ENCODE data around the gene E2F4. TPM values are rescaled to one million over a fixed set of nuclear protein-coding genes. Genes with fewer than 3 reads are reported as not detected.

E2F4 gene
- total and polyA plus RNA-seq, 2 of the 13 experiments (the other 11 are each of a cell fraction or from before 2014, with no cell fraction given) = 84.8 to 91.2 TPM

DNA sequence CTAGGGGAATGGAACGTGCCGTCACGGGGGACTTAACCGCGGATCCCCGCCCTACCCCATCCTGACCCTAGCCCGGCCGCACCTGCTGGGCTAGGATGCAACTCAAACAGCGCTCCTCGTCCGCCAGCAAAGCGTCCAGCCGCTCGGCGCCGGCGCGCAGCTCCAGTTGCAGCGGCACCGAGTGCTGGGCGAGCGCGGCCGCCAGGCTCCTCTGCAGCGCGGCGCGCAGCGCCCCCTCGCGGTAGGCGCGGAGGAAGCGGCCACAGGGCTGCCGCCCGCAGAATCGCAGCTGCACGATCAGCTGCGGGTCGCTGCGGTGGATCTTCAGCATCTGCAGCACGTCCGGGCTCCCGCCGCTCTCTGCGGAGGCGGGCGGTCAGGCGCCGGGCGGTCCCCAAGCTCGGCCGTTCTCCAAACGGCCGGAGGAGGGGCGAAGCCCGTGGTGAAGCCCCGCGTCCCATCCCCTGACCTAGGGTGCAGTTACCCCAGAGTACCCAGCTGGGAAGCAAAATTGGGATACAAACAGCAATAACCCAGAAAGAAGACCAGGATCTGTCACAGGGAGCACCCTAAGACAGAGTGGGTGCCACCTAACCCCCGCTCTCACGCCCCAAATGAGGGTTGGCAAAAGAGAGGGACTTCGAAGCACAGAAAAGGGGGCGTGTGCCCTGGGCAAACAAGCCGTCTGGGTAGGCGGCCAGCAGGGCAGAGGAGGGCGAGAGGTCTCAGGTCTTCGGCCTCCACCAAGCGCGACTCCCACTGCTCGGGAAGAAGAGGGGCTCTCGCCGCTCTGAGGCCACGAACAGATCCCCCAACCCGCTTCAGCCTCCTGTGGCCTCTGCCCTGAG is 36.4 kb upstream of the E2F4 start (continued):
- TF ChIP-seq, protein P1, sequence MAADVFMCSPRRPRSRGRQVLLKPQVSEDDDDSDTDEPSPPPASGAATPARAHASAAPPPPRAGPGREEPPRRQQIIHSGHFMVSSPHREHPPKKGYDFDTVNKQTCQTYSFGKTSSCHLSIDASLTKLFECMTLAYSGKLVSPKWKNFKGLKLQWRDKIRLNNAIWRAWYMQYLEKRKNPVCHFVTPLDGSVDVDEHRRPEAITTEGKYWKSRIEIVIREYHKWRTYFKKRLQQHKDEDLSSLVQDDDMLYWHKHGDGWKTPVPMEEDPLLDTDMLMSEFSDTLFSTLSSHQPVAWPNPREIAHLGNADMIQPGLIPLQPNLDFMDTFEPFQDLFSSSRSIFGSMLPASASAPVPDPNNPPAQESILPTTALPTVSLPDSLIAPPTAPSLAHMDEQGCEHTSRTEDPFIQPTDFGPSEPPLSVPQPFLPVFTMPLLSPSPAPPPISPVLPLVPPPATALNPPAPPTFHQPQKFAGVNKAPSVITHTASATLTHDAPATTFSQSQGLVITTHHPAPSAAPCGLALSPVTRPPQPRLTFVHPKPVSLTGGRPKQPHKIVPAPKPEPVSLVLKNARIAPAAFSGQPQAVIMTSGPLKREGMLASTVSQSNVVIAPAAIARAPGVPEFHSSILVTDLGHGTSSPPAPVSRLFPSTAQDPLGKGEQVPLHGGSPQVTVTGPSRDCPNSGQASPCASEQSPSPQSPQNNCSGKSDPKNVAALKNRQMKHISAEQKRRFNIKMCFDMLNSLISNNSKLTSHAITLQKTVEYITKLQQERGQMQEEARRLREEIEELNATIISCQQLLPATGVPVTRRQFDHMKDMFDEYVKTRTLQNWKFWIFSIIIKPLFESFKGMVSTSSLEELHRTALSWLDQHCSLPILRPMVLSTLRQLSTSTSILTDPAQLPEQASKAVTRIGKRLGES (CRISPR knock-in tag; IDR thresholded peaks at IDR 0.05; ENCODE audit: borderline replicate concordance) = no peak
- TF ChIP-seq, protein P2, sequence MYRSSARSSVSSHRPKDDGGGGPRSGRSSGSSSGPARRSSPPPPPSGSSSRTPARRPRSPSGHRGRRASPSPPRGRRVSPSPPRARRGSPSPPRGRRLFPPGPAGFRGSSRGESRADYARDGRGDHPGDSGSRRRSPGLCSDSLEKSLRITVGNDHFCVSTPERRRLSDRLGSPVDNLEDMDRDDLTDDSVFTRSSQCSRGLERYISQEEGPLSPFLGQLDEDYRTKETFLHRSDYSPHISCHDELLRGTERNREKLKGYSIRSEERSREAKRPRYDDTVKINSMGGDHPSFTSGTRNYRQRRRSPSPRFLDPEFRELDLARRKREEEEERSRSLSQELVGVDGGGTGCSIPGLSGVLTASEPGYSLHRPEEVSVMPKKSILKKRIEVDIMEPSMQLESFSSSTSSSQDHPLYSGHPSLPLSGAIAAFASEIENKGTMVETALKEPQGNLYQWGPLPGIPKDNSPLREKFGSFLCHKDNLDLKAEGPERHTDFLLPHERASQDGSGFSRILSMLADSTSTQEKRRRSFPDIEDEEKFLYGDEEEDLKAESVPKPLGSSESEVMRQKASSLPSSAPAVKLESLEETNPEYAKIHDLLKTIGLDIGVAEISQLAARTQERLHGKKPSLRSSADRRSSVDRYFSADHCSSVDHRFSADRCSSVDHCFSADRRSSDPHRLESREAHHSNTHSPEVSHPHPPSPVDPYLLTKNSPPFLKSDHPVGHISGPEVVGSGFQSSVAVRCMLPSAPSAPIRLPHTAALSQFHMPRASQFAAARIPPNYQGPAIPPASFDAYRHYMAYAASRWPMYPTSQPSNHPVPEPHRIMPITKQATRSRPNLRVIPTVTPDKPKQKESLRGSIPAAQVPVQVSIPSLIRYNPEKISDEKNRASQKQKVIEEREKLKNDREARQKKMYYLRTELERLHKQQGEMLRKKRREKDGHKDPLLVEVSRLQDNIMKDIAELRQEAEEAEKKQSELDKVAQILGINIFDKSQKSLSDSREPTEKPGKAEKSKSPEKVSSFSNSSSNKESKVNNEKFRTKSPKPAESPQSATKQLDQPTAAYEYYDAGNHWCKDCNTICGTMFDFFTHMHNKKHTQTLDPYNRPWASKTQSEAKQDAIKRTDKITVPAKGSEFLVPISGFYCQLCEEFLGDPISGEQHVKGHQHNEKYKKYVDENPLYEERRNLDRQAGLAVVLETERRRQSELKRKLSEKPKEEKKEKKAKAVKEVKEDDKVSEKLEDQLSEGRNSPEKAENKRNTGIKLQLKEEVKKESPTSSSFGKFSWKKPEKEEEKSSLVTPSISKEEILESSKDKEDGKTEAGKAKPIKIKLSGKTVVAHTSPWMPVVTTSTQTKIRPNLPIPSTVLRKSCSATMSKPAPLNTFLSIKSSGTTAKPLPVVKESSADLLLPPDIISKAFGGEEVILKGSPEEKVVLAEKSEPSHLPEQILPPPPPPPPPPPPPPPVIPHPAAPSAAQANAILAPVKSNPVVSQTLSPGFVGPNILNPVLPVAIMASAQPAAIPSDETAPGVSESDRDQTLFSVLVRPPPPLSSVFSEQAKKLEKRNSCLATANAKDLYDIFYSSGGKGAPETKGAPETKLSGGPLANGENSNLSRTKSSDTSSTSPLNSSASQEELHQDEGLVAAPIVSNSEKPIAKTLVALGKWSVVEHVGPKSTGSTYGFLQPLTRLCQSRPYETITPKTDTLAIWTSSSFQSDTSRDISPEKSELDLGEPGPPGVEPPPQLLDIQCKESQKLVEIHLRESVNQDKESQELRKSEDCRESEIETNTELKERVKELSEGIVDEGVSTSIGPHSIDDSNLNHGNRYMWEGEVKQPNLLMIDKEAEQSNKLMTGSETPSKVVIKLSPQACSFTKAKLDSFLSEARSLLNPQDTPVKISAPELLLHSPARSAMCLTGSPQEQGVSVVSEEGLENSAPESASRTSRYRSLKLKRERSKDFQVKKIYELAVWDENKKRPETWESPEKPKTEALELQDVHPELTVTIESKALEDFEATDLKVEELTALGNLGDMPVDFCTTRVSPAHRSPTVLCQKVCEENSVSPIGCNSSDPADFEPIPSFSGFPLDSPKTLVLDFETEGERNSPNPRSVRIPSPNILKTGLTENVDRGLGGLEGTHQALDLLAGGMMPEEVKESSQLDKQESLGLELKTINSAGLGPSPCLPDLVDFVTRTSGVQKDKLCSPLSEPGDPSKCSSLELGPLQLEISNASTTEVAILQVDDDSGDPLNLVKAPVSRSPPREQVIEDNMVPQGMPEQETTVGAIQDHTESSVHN (CRISPR knock-in tag; IDR thresholded peaks at IDR 0.05) = 0 out of 2 replicates have a peak, but pooled peaks have one; percentile 60
- TF ChIP-seq, protein P3, sequence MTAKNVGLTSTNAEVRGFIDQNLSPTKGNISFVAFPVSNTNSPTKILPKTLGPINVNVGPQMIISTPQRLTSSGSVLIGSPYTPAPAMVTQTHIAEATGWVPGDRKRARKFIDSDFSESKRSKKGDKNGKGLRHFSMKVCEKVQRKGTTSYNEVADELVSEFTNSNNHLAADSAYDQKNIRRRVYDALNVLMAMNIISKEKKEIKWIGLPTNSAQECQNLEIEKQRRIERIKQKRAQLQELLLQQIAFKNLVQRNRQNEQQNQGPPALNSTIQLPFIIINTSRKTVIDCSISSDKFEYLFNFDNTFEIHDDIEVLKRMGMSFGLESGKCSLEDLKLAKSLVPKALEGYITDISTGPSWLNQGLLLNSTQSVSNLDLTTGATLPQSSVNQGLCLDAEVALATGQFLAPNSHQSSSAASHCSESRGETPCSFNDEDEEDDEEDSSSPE (CRISPR knock-in tag; IDR thresholded peaks at IDR 0.05) = peak; percentile 71
- no peak for TF ChIP-seq SP2 (CRISPR knock-in tag; IDR thresholded peaks at IDR 0.05)
- no peak for TF ChIP-seq NFATC3 (CRISPR knock-in tag; IDR thresholded peaks at IDR 0.05)
- TF ChIP-seq ZC3H13 (CRISPR knock-in tag; IDR thresholded peaks at IDR 0.05) = 0 out of 2 replicates have a peak, but pooled peaks have one; percentile 14
- TF ChIP-seq CHCHD3 (CRISPR knock-in tag; IDR thresholded peaks at IDR 0.05) = no peak
- peak; percentile 46; the same call in 1 of the 2 replicates for TF ChIP-seq ZSCAN9 (CRISPR knock-in tag; IDR thresholded peaks at IDR 0.05; ENCODE audit: borderline replicate concordance)
- no peak for TF ChIP-seq ZNF713 (CRISPR knock-in tag; IDR thresholded peaks at IDR 0.05)
- TF ChIP-seq ZNF234 (CRISPR knock-in tag; conservative IDR thresholded peaks at IDR 0.05) = no peak
- TF ChIP-seq PHF20 (CRISPR knock-in tag; IDR thresholded peaks at IDR 0.05) = peak; percentile 27; the same call in 1 of the 2 replicates
- peak; percentile 72; the same call in 1 of the 2 replicates for TF ChIP-seq ZNF124 (CRISPR knock-in tag; IDR thresholded peaks at IDR 0.05)
- TF ChIP-seq, protein P4, sequence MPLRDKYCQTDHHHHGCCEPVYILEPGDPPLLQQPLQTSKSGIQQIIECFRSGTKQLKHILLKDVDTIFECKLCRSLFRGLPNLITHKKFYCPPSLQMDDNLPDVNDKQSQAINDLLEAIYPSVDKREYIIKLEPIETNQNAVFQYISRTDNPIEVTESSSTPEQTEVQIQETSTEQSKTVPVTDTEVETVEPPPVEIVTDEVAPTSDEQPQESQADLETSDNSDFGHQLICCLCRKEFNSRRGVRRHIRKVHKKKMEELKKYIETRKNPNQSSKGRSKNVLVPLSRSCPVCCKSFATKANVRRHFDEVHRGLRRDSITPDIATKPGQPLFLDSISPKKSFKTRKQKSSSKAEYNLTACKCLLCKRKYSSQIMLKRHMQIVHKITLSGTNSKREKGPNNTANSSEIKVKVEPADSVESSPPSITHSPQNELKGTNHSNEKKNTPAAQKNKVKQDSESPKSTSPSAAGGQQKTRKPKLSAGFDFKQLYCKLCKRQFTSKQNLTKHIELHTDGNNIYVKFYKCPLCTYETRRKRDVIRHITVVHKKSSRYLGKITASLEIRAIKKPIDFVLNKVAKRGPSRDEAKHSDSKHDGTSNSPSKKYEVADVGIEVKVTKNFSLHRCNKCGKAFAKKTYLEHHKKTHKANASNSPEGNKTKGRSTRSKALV (CRISPR knock-in tag; IDR thresholded peaks at IDR 0.05) = peak; percentile 93
- no peak for TF ChIP-seq NKX3-1 (CRISPR knock-in tag; IDR thresholded peaks at IDR 0.05)
